Coronary artery (tissue), 2 donors: ENCODE measurements around the gene USP16.
"Not testable (repeated sequence)": the region's sequence is repeated elsewhere in the genome, so short reads cannot be mapped to it uniquely, and the experiment has no call there.

Experiments used
- DNase-seq: peaks from one replicate; pipeline ENCODE4 v3.0.0-alpha.2; 2017; ENCODE audit warnings: low spot score
- H3K27ac ChIP-seq, 2 donors: fragments of 200-600 bp; sonication (generic); one replicate each; pipeline ENCODE4 v1.5.1; 2016 to 2019
- H3K4me3 ChIP-seq: fragments of 200-600 bp; sonication (generic); 2 replicates; pipeline ENCODE4 v1.5.1; 2016; ENCODE audit warnings: mild to moderate bottlenecking, moderate library complexity
- TF ChIP-seq, protein P1 (sequence below): fragments of 200-600 bp; sonication (generic); IDR thresholded peaks from one replicate; pipeline ENCODE4 v1.5.1; 2019; ENCODE audit warnings: antibody characterized with exemption

Gene USP16

DNA sequence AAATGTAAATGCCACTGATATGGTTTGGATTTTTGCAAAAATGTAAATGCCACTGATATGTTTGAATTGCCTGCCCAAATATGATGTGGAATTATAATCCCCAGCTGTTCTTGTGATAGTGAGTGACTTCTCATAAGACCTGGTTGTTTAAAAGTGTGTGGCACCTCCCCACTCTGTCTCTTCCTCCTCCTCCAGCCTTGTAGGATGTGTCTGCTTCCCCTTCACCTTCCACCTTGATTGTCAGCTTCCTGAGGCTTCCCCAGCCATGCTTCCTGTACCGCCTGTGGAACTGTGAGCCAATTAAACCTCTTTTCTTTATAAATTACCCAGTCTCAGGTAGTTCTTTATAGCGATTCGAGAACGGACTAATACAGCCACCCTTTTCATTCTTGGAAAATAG is 50.3 kb downstream of the USP16 start:
- no peak overlapping the region for H3K27ac ChIP-seq
- no peak overlapping the region for H3K4me3 ChIP-seq
- TF ChIP-seq, protein P1, sequence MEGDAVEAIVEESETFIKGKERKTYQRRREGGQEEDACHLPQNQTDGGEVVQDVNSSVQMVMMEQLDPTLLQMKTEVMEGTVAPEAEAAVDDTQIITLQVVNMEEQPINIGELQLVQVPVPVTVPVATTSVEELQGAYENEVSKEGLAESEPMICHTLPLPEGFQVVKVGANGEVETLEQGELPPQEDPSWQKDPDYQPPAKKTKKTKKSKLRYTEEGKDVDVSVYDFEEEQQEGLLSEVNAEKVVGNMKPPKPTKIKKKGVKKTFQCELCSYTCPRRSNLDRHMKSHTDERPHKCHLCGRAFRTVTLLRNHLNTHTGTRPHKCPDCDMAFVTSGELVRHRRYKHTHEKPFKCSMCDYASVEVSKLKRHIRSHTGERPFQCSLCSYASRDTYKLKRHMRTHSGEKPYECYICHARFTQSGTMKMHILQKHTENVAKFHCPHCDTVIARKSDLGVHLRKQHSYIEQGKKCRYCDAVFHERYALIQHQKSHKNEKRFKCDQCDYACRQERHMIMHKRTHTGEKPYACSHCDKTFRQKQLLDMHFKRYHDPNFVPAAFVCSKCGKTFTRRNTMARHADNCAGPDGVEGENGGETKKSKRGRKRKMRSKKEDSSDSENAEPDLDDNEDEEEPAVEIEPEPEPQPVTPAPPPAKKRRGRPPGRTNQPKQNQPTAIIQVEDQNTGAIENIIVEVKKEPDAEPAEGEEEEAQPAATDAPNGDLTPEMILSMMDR = no peak
- no peak for DNase-seq

GRCh38 chr21:29075706-29076466 is 51.4 kb downstream of the USP16 start:
- TF ChIP-seq, protein P1 = no peak
- H3K4me3 ChIP-seq = no peak overlapping the region
- H3K27ac ChIP-seq = peak overlapping the region in 1 of 2 donors; percentile 90
- no peak for DNase-seq

- peak overlapping the region; percentile 68 for H3K4me3 ChIP-seq
- DNase-seq = not testable (repeated sequence)
- peak overlapping the region; percentile 80 to 90 for H3K27ac ChIP-seq
Observed at GRCh38 chr21:29076731-29077640, 52.5 kb downstream of the USP16 start.

DNA sequence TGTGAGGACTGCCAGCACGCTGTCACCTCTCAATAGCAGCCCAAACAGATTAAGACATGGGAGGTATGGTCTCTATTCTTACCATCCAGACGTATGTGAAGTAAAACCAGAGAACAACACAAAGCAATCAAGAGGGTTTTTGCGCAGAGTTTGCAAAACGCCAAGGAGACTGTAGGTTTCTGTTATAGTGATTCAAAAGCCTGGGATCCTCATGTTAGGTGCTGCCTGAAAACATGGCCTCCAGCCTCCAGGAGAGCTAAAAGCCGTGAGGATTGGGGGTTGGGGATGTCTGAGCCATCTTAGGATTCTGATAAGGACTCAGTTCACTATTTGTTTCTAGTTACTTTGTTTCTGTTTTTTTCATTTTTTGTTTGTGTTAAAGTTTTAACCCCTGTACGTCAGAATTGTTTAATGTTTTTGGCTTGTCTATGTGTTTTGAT is 53.2 kb downstream of the USP16 start:
- peak overlapping the region; percentile 80 to 90 for H3K27ac ChIP-seq
- TF ChIP-seq, protein P1 = no peak
- DNase-seq = no peak
- peak overlapping the region; percentile 68 for H3K4me3 ChIP-seq

DNA sequence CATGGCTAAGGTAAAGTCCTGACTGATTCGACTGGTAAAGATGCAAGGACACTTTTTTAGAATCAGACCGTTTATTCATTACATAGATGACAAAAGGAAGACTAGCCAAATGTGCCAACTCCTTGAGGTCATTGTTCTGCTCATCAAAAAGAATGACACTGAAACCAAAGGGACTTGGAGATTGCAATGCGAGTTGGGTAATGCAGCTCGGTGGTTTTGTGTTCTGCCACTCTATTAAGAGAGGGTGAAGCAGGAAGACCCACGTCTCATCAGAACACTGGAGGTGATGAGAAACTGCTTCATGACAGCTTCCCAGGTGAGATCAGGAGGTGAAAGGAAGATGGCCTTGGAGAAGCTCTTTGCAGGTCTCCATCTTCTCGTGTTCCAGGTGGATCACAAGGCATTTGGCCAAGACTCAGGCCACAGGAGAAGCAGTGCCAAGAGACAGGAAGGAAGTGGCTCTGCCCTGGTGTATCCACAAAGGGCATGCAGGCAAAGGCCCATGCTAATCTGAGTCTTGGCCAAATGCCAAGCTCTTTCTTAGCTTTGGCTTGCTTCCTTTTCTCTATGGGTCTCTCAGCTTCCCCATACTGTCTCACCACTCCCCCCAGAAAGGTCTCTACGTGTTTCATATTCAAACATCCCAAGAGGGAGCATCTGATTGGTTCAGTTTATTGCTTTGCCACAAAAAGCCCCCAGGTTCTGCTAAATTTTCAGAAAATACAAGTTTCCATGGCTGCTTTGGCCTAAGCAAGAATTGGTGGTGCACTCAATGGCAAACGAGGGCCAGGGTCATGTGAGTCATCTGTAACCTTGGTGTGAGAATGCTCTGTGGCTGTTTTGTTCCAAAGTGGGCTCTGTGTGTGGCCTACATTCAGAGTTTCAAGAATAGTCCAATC is 54.6 kb downstream of the USP16 start:
- Histone ChIP-seq H3K4me3 (no peak overlapping the region), H3K27ac (peak overlapping the region; percentile 59 to 74)
- no peak for DNase-seq
- TF ChIP-seq, protein P1 = no peak

DNA sequence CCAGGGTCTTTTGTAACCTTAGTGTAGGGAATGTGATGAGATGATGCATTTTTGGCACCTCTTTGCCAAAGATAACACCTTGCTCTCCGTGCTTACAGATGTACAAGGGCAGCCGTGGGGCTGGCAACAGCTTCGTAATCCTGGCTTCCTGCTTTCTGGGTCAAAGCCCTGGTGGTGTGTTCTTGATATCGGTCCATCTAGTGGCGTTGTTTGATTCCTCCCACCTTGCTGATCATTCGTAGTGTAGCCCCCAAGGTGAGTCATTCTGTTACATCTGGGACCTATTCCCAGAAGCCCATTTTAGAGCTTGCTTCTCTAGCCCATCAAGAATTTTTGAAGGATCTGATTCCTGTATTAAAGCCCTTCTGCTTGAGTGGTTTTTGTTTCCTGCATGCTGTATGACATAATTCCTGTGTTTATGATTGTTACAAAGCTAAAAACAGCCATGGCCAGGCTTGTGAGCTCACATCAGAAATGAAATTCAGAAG is 56.0 kb downstream of the USP16 start:
- DNase-seq = no peak
- H3K27ac ChIP-seq = peak overlapping the region; percentile 59 to 74
- H3K4me3 ChIP-seq = no peak overlapping the region
- TF ChIP-seq, protein P1 = no peak
